Cardiac fibroblast (primary cell): Measurements from ENCODE around the gene TOE1.
A peak's percentile ranks its signal among the peaks of the same experiment; 100 is the strongest.

Experiments
- DNase-seq, 2 donors: peaks; one replicate each; pipeline versions ENCODE4 v3.0.0 to v3.0.0-alpha.2; 2010; ENCODE audit warnings: low read depth in 2 of 2
- H3K4me3 ChIP-seq, 2 donors: replicated peaks in 1 of 2; 1 replicate in 1 of 2; 2 replicates in 1 of 2; pipeline ENCODE4 v1.5.1; 2011; ENCODE audit warnings: low read depth in 2 of 2, low read length in 2 of 2, mild to moderate bottlenecking in 2 of 2, moderate library complexity in 1 of 2
- TF ChIP-seq, protein P1 (sequence below): IDR thresholded peaks from one replicate; pipeline ENCODE4 v1.5.1; 2011; ENCODE audit warnings: low read depth, mild to moderate bottlenecking, low read length, inconsistent platforms

TOE1 gene

GRCh38 chr1:45314266-45314665, 25.7 kb upstream of the TOE1 start:
- H3K4me3 ChIP-seq: no peak overlapping the region
- TF ChIP-seq, protein P1, sequence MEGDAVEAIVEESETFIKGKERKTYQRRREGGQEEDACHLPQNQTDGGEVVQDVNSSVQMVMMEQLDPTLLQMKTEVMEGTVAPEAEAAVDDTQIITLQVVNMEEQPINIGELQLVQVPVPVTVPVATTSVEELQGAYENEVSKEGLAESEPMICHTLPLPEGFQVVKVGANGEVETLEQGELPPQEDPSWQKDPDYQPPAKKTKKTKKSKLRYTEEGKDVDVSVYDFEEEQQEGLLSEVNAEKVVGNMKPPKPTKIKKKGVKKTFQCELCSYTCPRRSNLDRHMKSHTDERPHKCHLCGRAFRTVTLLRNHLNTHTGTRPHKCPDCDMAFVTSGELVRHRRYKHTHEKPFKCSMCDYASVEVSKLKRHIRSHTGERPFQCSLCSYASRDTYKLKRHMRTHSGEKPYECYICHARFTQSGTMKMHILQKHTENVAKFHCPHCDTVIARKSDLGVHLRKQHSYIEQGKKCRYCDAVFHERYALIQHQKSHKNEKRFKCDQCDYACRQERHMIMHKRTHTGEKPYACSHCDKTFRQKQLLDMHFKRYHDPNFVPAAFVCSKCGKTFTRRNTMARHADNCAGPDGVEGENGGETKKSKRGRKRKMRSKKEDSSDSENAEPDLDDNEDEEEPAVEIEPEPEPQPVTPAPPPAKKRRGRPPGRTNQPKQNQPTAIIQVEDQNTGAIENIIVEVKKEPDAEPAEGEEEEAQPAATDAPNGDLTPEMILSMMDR: no peak
- no peak for DNase-seq

DNA sequence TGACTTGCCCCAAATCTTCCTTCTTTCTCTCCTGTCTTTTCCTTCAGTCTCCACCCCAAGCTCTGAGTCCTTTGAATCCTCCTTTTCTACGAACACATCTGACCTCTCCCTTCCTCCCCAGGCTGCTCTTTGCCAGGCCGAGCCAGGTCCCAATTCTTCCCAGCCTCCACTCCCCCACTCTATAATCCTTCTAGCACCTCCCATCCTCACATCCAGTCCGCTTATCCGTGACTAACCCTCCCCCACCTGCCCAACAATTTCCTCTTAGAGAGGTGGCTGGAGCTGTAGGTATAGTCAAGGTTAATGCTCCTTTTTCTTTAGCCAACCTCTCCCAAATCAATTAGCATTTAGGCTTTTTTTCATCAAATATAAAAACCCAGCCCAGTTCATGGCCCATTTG, 22.8 kb upstream of the TOE1 start:
- TF ChIP-seq, protein P1: no peak
- no peak overlapping the region for H3K4me3 ChIP-seq
- no peak for DNase-seq

- TF ChIP-seq, protein P1: no peak
- no peak for DNase-seq
Observed at GRCh38 chr1:45319761-45320160, 20.2 kb upstream of the TOE1 start.

DNA sequence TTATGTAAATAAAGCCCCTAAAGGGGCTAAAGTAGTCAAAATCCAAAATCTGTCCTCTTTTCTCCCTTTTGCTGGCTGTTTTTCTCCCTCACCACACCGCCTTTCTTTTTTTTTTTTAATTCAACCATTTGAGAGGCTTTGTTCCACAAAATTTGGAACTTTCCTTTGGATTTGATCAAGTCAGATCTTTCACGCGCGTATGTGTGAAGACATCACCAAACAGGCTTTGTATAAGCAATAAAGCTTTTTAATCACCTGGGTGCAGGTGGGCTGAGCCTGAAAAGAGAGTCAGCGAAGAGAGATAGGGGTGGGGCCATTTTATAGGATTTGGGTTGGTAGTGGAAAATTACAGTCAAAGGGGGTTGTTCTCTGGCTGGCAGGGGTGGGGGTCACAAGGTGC, 18.5 kb upstream of the TOE1 start:
- H3K4me3 ChIP-seq: no peak overlapping the region
- TF ChIP-seq, protein P1: no peak
- no peak for DNase-seq

More at GRCh38 chr1:45319761-45320160, 20.2 kb upstream of the TOE1 start:
- no peak overlapping the region for H3K4me3 ChIP-seq

DNA sequence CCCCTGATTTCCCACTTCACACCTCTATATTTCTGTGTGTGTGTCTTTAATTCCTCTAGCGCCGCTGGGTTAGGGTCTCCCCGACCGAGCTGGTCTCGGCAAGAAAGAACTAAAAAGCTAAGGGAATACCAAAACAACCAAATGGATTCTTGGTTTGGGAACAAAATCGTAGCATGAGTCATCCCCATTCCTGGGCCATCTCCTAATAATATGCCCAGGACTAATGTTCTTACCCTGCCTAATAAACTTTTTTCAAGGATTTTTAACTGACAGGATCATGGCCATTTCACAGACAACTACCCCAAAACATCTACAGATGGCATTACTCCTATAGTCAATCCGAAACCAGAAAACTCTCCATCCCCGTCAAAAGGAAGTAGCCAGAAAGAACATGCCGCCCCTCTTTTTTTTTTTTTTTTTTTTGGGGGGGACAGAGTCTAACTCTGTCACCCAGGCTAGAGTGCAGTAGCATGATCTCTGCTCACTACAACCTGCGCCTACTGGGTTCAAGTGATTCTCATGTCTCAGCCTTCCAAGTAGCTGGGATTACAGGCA, 17.4 kb upstream of the TOE1 start:
- no peak for DNase-seq

DNA sequence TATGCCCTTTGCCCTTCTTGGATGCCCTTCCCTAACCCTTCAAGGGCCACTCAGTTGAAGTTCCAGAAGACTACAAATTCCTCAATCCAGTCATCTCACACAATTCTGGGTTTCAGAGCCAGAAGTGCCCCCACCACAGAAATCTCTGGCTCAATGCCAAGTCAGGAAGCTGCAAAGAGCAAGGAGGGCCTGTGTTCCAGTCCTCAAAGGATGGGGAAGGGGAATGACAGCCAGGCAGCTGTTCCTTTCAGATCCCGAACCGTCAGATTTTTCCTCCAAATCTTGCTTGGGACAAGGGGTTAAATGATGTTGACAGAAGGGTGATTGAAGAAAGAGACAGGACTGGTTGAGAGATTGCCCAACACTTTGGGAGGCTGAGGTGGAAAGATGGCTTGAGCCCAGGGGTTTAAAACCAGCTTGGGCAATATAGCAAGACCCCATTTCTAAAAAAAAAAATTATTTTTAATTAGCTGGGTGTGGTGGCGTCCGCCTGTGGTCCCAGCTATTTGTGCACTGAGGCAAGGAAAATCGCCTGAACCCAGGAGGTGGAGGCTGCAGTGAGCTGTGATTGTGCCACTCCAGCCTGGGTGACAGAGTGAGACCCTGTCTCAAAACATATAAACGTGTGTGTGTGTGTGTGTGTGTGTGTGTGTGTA, 14.0 kb upstream of the TOE1 start:
- peak in 1 of 2 donors; percentile 35 for DNase-seq
- TF ChIP-seq, protein P1: no peak
- H3K4me3 ChIP-seq: peak overlapping the region in 1 of 2 donors; percentile 52

More for the DNA sequence above, 17.4 kb upstream of the TOE1 start:
- no peak overlapping the region for H3K4me3 ChIP-seq
- TF ChIP-seq, protein P1: no peak
